ENCODE data around the gene AHSA1.

AHSA1 gene

DNA sequence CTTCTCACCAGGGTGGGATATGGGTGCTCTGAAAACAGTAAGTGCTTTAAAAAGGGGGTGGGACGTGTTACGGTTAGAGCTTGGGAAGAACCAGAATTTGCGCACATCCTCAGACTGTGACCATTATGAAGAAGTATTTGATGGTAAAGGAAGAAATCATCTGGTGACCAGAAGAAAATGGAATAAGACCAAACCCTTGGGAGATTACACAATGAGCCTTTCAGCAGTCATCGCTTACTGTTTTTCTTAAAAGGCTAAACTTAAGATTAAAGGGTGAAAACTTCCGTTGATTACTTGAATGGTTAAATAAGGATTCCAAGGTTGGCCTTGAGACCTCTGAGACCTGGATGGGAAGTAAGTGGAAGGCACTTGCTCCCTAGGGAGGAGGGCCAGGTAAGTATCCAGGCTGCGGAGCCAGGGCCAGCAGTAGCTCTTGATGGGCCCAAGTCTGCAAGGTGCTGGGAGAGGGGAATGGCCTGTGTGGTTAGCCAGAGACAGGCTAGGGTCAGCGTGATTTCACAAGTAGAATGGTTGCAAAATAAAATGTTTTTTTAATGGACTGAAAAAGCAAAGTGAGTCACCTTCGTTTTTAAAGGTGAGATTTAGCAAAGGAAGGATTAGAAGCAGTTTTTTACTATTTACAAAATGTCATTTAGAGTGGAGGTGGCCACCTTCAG lies 53.7 kb downstream of the AHSA1 start:
- TF ChIP-seq ZFX (IDR thresholded peaks at IDR 0.05) (no peak), CTCF (conservative IDR thresholded peaks at IDR 0.05) (no peak)
- no peak overlapping the region for H3K27ac ChIP-seq

DNA sequence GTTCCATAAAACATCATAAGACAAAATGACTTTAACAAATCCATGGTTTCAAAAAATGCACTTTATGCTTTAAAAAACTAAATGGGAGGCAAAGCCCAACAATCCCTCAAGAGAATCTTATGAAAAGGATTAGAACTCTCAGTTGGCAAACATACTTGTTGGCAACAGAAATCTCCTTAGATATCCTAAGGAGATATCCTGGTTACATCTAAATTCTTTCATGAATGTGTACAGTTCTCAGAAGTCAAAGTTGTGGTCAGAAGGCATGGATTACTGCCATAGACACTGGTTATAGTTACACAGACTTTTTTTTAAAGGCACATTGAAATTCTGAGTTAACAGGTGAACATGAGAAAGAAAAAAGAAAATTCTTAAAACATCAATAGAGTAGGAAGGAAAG lies 58.2 kb downstream of the AHSA1 start:
- TF ChIP-seq CTCF (conservative IDR thresholded peaks at IDR 0.05), result no peak
- TF ChIP-seq ZFX (IDR thresholded peaks at IDR 0.05), result no peak
- no peak overlapping the region for H3K27ac ChIP-seq

Measured in C4-2B (cell line).